DND-41 (cell line): Measurements from ENCODE around the gene HECTD4.

Experiments used
- CTCF ChIP-seq: IDR thresholded peaks from 2 replicates; pipeline ENCODE4 v1.5.1; 2012; ENCODE audit warnings: borderline replicate concordance, low read length, moderate library complexity, mild to moderate bottlenecking; ENCODE audit not compliant: poor library complexity, severe bottlenecking; ENCODE audit errors: extremely low read depth
- EZH2 ChIP-seq: IDR thresholded peaks from 3 replicates; pipeline ENCODE4 v1.6.1; 2012; ENCODE audit warnings: borderline replicate concordance, low read depth, mild to moderate bottlenecking, moderate library complexity, low read length, inconsistent platforms; ENCODE audit not compliant: severe bottlenecking

- peak; percentile 51 for TF ChIP-seq CTCF
- TF ChIP-seq EZH2, result no peak
Measured at GRCh38 chr12:112418608-112419296, 36.5 kb upstream of the HECTD4 start, which contains the start of gene PTPN11.
